IMR-90 (cell line): ENCODE data around the gene CBFA2T3. TPM values are rescaled to one million over a fixed set of nuclear protein-coding genes. Genes with fewer than 3 reads are reported as not detected.

ENCODE experiments used
- ATAC-seq: fragments of 200-7000 bp; cut with Tn5 transposase; 2 replicates; pipeline ENCODE4 v1.9.1; 2020; ENCODE audit warnings: low read depth, mild to moderate bottlenecking, moderate library complexity
- BruUV-seq: library from RNA; stranded (reverse); fragments of 400-500 nt; replicated peaks from 2 replicates; lab custom pipeline; 2021; lab: Mats Ljungman, UMichigan
- CTCF ChIA-PET: fragments of 300-600 bp; formaldehyde crosslinking; extraction: SDS; loops from one replicate; lab custom pipeline; 2021; ENCODE audit warnings: antibody characterized with exemption; lab: Yijun Ruan, JAX
- POLR2A ChIA-PET: fragments of 300-600 bp; sonication (Branson Sonifier 250); formaldehyde crosslinking; loops from one replicate; lab custom pipeline; 2022; ENCODE audit warnings: antibody characterized with exemption; ENCODE audit not compliant: unreplicated experiment; lab: Charles Lee
- DNase-seq: peaks from one replicate; pipeline ENCODE4 v3.0.0; 2013
- H2AFZ ChIP-seq: replicated peaks from 2 replicates; pipeline ENCODE3; 2013; ENCODE audit warnings: low read length, mild to moderate bottlenecking; ENCODE audit not compliant: poor library complexity
- H2AK5ac ChIP-seq: 2 replicates; pipeline ENCODE4 v1.6.1; 2013; ENCODE audit warnings: low read depth, low read length, inconsistent platforms
- H2AK9ac ChIP-seq: replicated peaks from 2 replicates; pipeline ENCODE3; 2013; ENCODE audit warnings: mild to moderate bottlenecking, low read depth, low read length, moderate library complexity; ENCODE audit not compliant: poor library complexity
- H2BK120ac ChIP-seq: 2 replicates; pipeline ENCODE4 v1.6.1; 2013; ENCODE audit warnings: low read depth, low read length, inconsistent platforms
- H2BK15ac ChIP-seq: 3 replicates; pipeline ENCODE4 v1.6.1; 2013; ENCODE audit warnings: low read depth, low read length, inconsistent platforms
- H2BK20ac ChIP-seq: 2 replicates; pipeline ENCODE4 v1.6.1; 2013; ENCODE audit warnings: low read depth, mild to moderate bottlenecking, inconsistent platforms, low read length, moderate library complexity
- H2BK5ac ChIP-seq: 2 replicates; pipeline ENCODE4 v1.6.1; 2013; ENCODE audit warnings: mild to moderate bottlenecking, low read depth, low read length, inconsistent platforms; ENCODE audit not compliant: poor library complexity, severe bottlenecking
- H3K14ac ChIP-seq: replicated peaks from 2 replicates; pipeline ENCODE4 v1.6.1; 2013; ENCODE audit warnings: low read depth, low read length, inconsistent platforms
- H3K18ac ChIP-seq: 2 replicates; pipeline ENCODE4 v1.6.1; 2013; ENCODE audit warnings: low read depth, low read length, control low read depth
- H3K23ac ChIP-seq: 2 replicates; pipeline ENCODE4 v1.6.1; 2013; ENCODE audit warnings: low read depth, low read length, inconsistent platforms
- H3K27ac ChIP-seq: 2 replicates; pipeline ENCODE4 v1.5.1; 2013; ENCODE audit warnings: mild to moderate bottlenecking, control low read depth, low read length; ENCODE audit not compliant: insufficient read depth
- H3K27me3 ChIP-seq: 2 replicates; pipeline ENCODE4 v1.6.1; 2013; ENCODE audit warnings: low read length; ENCODE audit not compliant: control insufficient read depth, insufficient read depth
- H3K36me3 ChIP-seq: 2 replicates; pipeline ENCODE4 v1.6.1; 2013; ENCODE audit warnings: low read length, mixed read lengths; ENCODE audit not compliant: control insufficient read depth, insufficient read depth
- H3K4ac ChIP-seq: 2 replicates; pipeline ENCODE4 v1.6.1; 2013; ENCODE audit warnings: low read depth, low read length, inconsistent platforms
- H3K4me1 ChIP-seq: 2 replicates; pipeline ENCODE4 v1.6.1; 2013; ENCODE audit warnings: low read length, mixed read lengths; ENCODE audit not compliant: control insufficient read depth, insufficient read depth
- H3K4me2 ChIP-seq: 2 replicates; pipeline ENCODE4 v1.6.1; 2013; ENCODE audit warnings: low read depth, mild to moderate bottlenecking, control low read depth, low read length, moderate library complexity
- H3K4me3 ChIP-seq: 2 replicates; pipeline ENCODE4 v1.5.1; 2013; ENCODE audit warnings: low read depth, mild to moderate bottlenecking, control low read depth, low read length, moderate library complexity; ENCODE audit not compliant: insufficient read depth
- H3K56ac ChIP-seq: 2 replicates; pipeline ENCODE4 v1.6.1; 2013; ENCODE audit warnings: low read length, inconsistent platforms; ENCODE audit not compliant: insufficient read depth; ENCODE audit errors: extremely low read depth
- H3K79me1 ChIP-seq, 2 experiments: 2 replicates each; pipeline ENCODE4 v1.6.1; 2013; ENCODE audit warnings: low read length in 2 of 2, inconsistent platforms in 1 of 2, low read depth in 1 of 2
- H3K9ac ChIP-seq: 2 replicates; pipeline ENCODE4 v1.6.1; 2013; ENCODE audit warnings: low read depth, low read length, control low read depth
- H3K9me1 ChIP-seq: 2 replicates; pipeline ENCODE4 v1.6.1; 2013; ENCODE audit warnings: low read length, inconsistent platforms; ENCODE audit not compliant: insufficient read depth
- H3K9me3 ChIP-seq: 2 replicates; pipeline ENCODE4 v1.6.1; 2013; ENCODE audit warnings: low read length; ENCODE audit not compliant: control insufficient read depth, insufficient read depth
- H4K20me1 ChIP-seq: 2 replicates; pipeline ENCODE4 v1.6.1; 2013; ENCODE audit warnings: low read length, inconsistent platforms; ENCODE audit not compliant: insufficient read depth
- H4K5ac ChIP-seq: 2 replicates; pipeline ENCODE4 v1.6.1; 2013; ENCODE audit warnings: mild to moderate bottlenecking, low read depth, low read length, control low read depth
- H4K8ac ChIP-seq, 2 experiments: 2 replicates each; pipeline ENCODE4 v1.6.1; 2013; ENCODE audit warnings: low read depth in 2 of 2, low read length in 2 of 2, control low read depth in 1 of 2, inconsistent platforms in 1 of 2
- H4K91ac ChIP-seq: 2 replicates; pipeline ENCODE4 v1.6.1; 2013; ENCODE audit warnings: low read depth, low read length, inconsistent platforms; ENCODE audit not compliant: insufficient read depth
- BHLHE40 ChIP-seq: fragments of 150-350 bp; IDR thresholded peaks from 2 replicates; pipeline ENCODE4 v1.6.1; 2016; ENCODE audit warnings: mild to moderate bottlenecking, low read depth, low read length
- CEBPB ChIP-seq: IDR thresholded peaks from 2 replicates; pipeline ENCODE4 v1.6.1; 2012; ENCODE audit warnings: low read depth, low read length, improper control_type of control experiment
- CHD1 ChIP-seq: IDR thresholded peaks from 2 replicates; pipeline ENCODE4 v1.6.1; 2012; ENCODE audit warnings: low read depth, low read length, improper control_type of control experiment
- CTCF ChIP-seq: conservative IDR thresholded peaks from 2 replicates; pipeline ENCODE4 v1.5.1; 2012; ENCODE audit warnings: mild to moderate bottlenecking, low read depth, low read length, improper control_type of control experiment
- ELK1 ChIP-seq: fragments of 150-350 bp; IDR thresholded peaks from 2 replicates; pipeline ENCODE4 v1.6.1; 2016; ENCODE audit warnings: low read depth, mild to moderate bottlenecking, low read length, moderate library complexity, borderline replicate concordance
- FOS ChIP-seq: fragments of 150-350 bp; IDR thresholded peaks from 2 replicates; pipeline ENCODE4 v1.6.1; 2016; ENCODE audit warnings: low read depth, low read length
- MAFK ChIP-seq: IDR thresholded peaks from 2 replicates; pipeline ENCODE4 v1.6.1; 2012; ENCODE audit warnings: low read depth, low read length, improper control_type of control experiment
- MAZ ChIP-seq: IDR thresholded peaks from 2 replicates; pipeline ENCODE4 v1.6.1; 2012; ENCODE audit warnings: low read depth, mild to moderate bottlenecking, low read length, improper control_type of control experiment, moderate library complexity, borderline replicate concordance
- NFE2L2 ChIP-seq: fragments of 150-350 bp; IDR thresholded peaks from 2 replicates; pipeline ENCODE4 v1.6.1; 2016; ENCODE audit warnings: low read depth, mild to moderate bottlenecking, low read length
- POLR2A ChIP-seq: IDR thresholded peaks from 2 replicates; pipeline ENCODE4 v1.6.1; 2012; ENCODE audit warnings: mild to moderate bottlenecking, low read depth, low read length
- RAD21 ChIP-seq: IDR thresholded peaks from 2 replicates; pipeline ENCODE4 v1.6.1; 2012; ENCODE audit warnings: low read length, improper control_type of control experiment
- RCOR1 ChIP-seq: IDR thresholded peaks from 2 replicates; pipeline ENCODE4 v1.6.1; 2012; ENCODE audit warnings: mild to moderate bottlenecking, low read length, improper control_type of control experiment; ENCODE audit not compliant: insufficient replicate concordance
- RFX5 ChIP-seq: IDR thresholded peaks from 2 replicates; pipeline ENCODE4 v1.8.0; 2012; ENCODE audit warnings: low read depth, mild to moderate bottlenecking, low read length, moderate library complexity
- SMC3 ChIP-seq: fragments of 150-350 bp; IDR thresholded peaks from 2 replicates; pipeline ENCODE4 v1.6.1; 2016; ENCODE audit warnings: low read depth, mild to moderate bottlenecking, antibody characterized with exemption, low read length, moderate library complexity
- USF2 ChIP-seq: fragments of 150-350 bp; IDR thresholded peaks from 2 replicates; pipeline ENCODE4 v1.6.1; 2017; ENCODE audit warnings: mild to moderate bottlenecking, antibody characterized with exemption, low read length, low read depth
- WGBS, 2 experiments: methylation state at CpG; one replicate each; pipeline versions ENCODE4 v1.1.5 to v1.1.7; 2013; ENCODE audit warnings: missing lambda C conversion rate in 2 of 2; ENCODE audit not compliant: insufficient read length in 1 of 2; ENCODE audit errors: extremely low coverage in 2 of 2; 5-methylcytosine and 5-hydroxymethylcytosine counted together
- dilution Hi-C: fragments of 300-500 bp; cut with HindIII; formaldehyde crosslinking; loops from one replicate; pipeline ENCODE4 v1.14.3; 2018; ENCODE audit warnings: low sequenced_read_pairs; ENCODE audit not compliant: unreplicated experiment
- in situ Hi-C: fragments of 300-500 bp; cut with MboI; formaldehyde crosslinking; loops from 3 replicates; pipeline ENCODE4 v1.14.3; 2019; ENCODE audit warnings: low sequenced_read_pairs, inconsistent platforms, mixed read lengths
- intact Hi-C: fragments of 100-400 bp; cut with micrococcal nuclease; formaldehyde crosslinking; loops from 2 replicates; pipeline ENCODE4 v1.10.0; 2022
- polyA plus RNA-seq, 3 experiments: library from polyadenylated mRNA; depleted of rRNA; stranded (reverse); fragments of >200 nt; gene quantifications; 2 replicates each; pipeline ENCODE4 v1.2.3, GENCODE V29; 2012; ENCODE audit warnings: low replicate concordance in 1 of 3
- total RNA-seq: library from RNA; depleted of rRNA; stranded (reverse); fragments of >200 nt; gene quantifications from 2 replicates; pipeline ENCODE4 v1.2.3, GENCODE V29; 2012

Gene CBFA2T3
- total and polyA plus RNA-seq, 2 of the 4 experiments (the other 2 are of a cell fraction), result not detected

- Histone ChIP-seq H3K27me3 (peaks cover 38% of the 10 kb centered on the region), H3K56ac (no peak overlapping the region), H3K9me1 (no peaks in the 10 kb centered on the region), H3K4me3 (no peak overlapping the region), H3K79me1 (no peaks in the 10 kb centered on the region), H3K4me1 (no peaks in the 10 kb centered on the region), H3K27ac (no peak overlapping the region), H2BK20ac (no peak overlapping the region), H3K4me2 (no peak overlapping the region), H4K5ac (no peak overlapping the region), H2AK5ac (no peak overlapping the region), H2AK9ac (no peak overlapping the region), H3K23ac (no peak overlapping the region), H4K20me1 (no peaks in the 10 kb centered on the region), H3K9ac (no peak overlapping the region), H3K14ac (no peak overlapping the region), H2BK5ac (no peak overlapping the region), H2BK120ac (no peak overlapping the region), H3K36me3 (no peaks in the 10 kb centered on the region), H3K18ac (no peak overlapping the region), H2BK15ac (no peak overlapping the region), H2AFZ (no peak overlapping the region), H3K4ac (no peak overlapping the region), H3K9me3 (no peaks in the 10 kb centered on the region), H4K91ac (no peak overlapping the region), H4K8ac (no peak overlapping the region)
- BruUV-seq, result no TSS peak
- ATAC-seq (no peak), DNase-seq (no peak)
- TF ChIP-seq CTCF (no peak), CHD1 (no peak), NFE2L2 (no peak), POLR2A (no peak), RAD21 (no peak), RCOR1 (no peak), BHLHE40 (no peak), USF2 (no peak), CEBPB (no peak), SMC3 (no peak), ELK1 (no peak), RFX5 (no peak), MAZ (no peak), FOS (no peak), MAFK (no peak)
- WGBS, 2 experiments, result no CpG with 5 or more reads among the region's 11 CpGs
- CTCF ChIA-PET, result no interaction called here
- in situ Hi-C loops, result no loop called here
- POLR2A ChIA-PET, result no interaction called here
- intact Hi-C loops, result no loop called here
- dilution Hi-C loops, result no loop called here
Measured at GRCh38 chr16:88951989-88952388, 25.0 kb downstream of the CBFA2T3 start.
